Liver (tissue), 9 donors: Measurements from ENCODE around the gene SLC6A3. TPM values are rescaled to one million over a fixed set of nuclear protein-coding genes. Genes with fewer than 3 reads are reported as not detected.

Experiments used
- DNase-seq: peaks from one replicate; pipeline ENCODE4 v3.0.0-alpha.2; 2017; ENCODE audit warnings: low spot score
- H3K27ac ChIP-seq, 2 donors: one replicate each; pipeline ENCODE4 v1.7.0; 2013; ENCODE audit warnings: inconsistent platforms in 2 of 2, low read length in 2 of 2, control low read depth in 1 of 2, low read depth in 1 of 2, mild to moderate bottlenecking in 1 of 2
- H3K27me3 ChIP-seq, 4 donors: one replicate each; pipeline versions ENCODE4 v1.6.1 to v1.7.0; 2013; ENCODE audit warnings: low read length in 3 of 4, inconsistent platforms in 1 of 4, mild to moderate bottlenecking in 1 of 4, moderate library complexity in 1 of 4; ENCODE audit not compliant: control insufficient read depth in 4 of 4, insufficient read depth in 4 of 4
- H3K36me3 ChIP-seq, 4 donors: one replicate each; pipeline versions ENCODE4 v1.6.1 to v1.7.0; 2013; ENCODE audit warnings: low read length in 3 of 4, mild to moderate bottlenecking in 3 of 4, low read depth in 1 of 4, moderate library complexity in 1 of 4; ENCODE audit not compliant: control insufficient read depth in 4 of 4, insufficient read depth in 3 of 4
- H3K4me1 ChIP-seq, 4 donors: one replicate each; pipeline versions ENCODE4 v1.6.1 to v1.7.0; 2013; ENCODE audit warnings: low read length in 3 of 4, mild to moderate bottlenecking in 3 of 4, moderate library complexity in 1 of 4; ENCODE audit not compliant: control insufficient read depth in 4 of 4, insufficient read depth in 4 of 4
- H3K4me3 ChIP-seq, 3 donors: one replicate each; pipeline versions ENCODE4 v1.6.1 to v1.7.0; 2013; ENCODE audit warnings: low read length in 3 of 3, control low read depth in 1 of 3, low read depth in 1 of 3, mild to moderate bottlenecking in 1 of 3
- H3K9ac ChIP-seq, 2 donors: one replicate each; pipeline ENCODE4 v1.7.0; 2013; ENCODE audit warnings: low read length in 2 of 2, mild to moderate bottlenecking in 2 of 2, moderate library complexity in 2 of 2, control low read depth in 1 of 2, low read depth in 1 of 2
- H3K9me3 ChIP-seq, 4 donors: one replicate each; pipeline versions ENCODE4 v1.6.1 to v1.7.0; 2013; ENCODE audit warnings: low read length in 3 of 4; ENCODE audit not compliant: control insufficient read depth in 4 of 4
- EGR1 ChIP-seq, 2 donors: IDR thresholded peaks; 2 replicates each; pipeline ENCODE4 v1.6.1; 2016 to 2018; ENCODE audit warnings: antibody characterized with exemption in 2 of 2, low read depth in 2 of 2
- FOXA2 ChIP-seq: IDR thresholded peaks from 2 replicates; pipeline ENCODE4 v1.6.1; 2016; ENCODE audit warnings: antibody characterized with exemption
- GABPA ChIP-seq, 2 donors: IDR thresholded peaks in 1 of 2; conservative IDR thresholded peaks in 1 of 2; 2 replicates each; pipeline ENCODE4 v1.6.1; 2016; ENCODE audit warnings: antibody characterized with exemption in 2 of 2, mild to moderate bottlenecking in 1 of 2, moderate library complexity in 1 of 2
- HNF4A ChIP-seq, 2 donors: conservative IDR thresholded peaks; 2 replicates each; pipeline ENCODE4 v1.6.1; 2016; ENCODE audit warnings: antibody characterized with exemption in 2 of 2, mild to moderate bottlenecking in 2 of 2
- JUND ChIP-seq, 2 donors: IDR thresholded peaks; 2 replicates each; pipeline ENCODE4 v1.6.1; 2016; ENCODE audit warnings: antibody characterized with exemption in 2 of 2
- RAD21 ChIP-seq, 2 donors: IDR thresholded peaks; 2 replicates each; pipeline ENCODE4 v1.6.1; 2016; ENCODE audit warnings: antibody characterized with exemption in 2 of 2, mild to moderate bottlenecking in 2 of 2
- RXRA ChIP-seq, 2 donors: IDR thresholded peaks; 2 replicates each; pipeline ENCODE4 v1.6.1; 2017 to 2018; ENCODE audit warnings: antibody characterized with exemption in 2 of 2, mild to moderate bottlenecking in 1 of 2
- TAF1 ChIP-seq: conservative IDR thresholded peaks from 2 replicates; pipeline ENCODE4 v1.6.1; 2016; ENCODE audit warnings: antibody characterized with exemption, mild to moderate bottlenecking
- YY1 ChIP-seq: IDR thresholded peaks from 2 replicates; pipeline ENCODE4 v1.6.1; 2016; ENCODE audit warnings: antibody characterized with exemption, mild to moderate bottlenecking
- WGBS: extraction: QIAGEN DNeasy Blood & Tissue Kit; methylation state at CpG from one replicate; pipeline ENCODE4 v1.1.7; 2013; 5-methylcytosine and 5-hydroxymethylcytosine counted together
- polyA plus RNA-seq, 2 donors: library from polyadenylated mRNA; stranded (reverse) in 1 of 2; unstranded in 1 of 2; fragments of 200-250 nt in 1 of 2; fragments of >200 nt in 1 of 2; fragmentation: Nextera tagmentation in 1 of 2; extraction: Ambion mirVana in 1 of 2; gene quantifications; one replicate each; pipeline versions ENCODE4 v1.2.1 to v1.2.3, GENCODE V29; 2013 to 2015
- total RNA-seq, 2 donors: library from RNA; depleted of rRNA; stranded (reverse); fragments of >200 nt; gene quantifications; one replicate each; pipeline ENCODE4 v1.2.3, GENCODE V29; 2014
- TF ChIP-seq, protein P1 (sequence below): IDR thresholded peaks from 2 replicates; pipeline ENCODE4 v1.6.1; 2016; ENCODE audit warnings: antibody characterized with exemption
- TF ChIP-seq, protein P2 (sequence below): IDR thresholded peaks from 2 replicates; pipeline ENCODE4 v1.6.1; 2016; ENCODE audit warnings: antibody characterized with exemption
- TF ChIP-seq, protein P3 (sequence below): IDR thresholded peaks from 2 replicates; pipeline ENCODE4 v1.6.1; 2016; ENCODE audit warnings: antibody characterized with exemption, mild to moderate bottlenecking
- TF ChIP-seq, protein P4 (sequence below): IDR thresholded peaks from 2 replicates; pipeline ENCODE4 v1.6.1; 2016; ENCODE audit warnings: antibody characterized with exemption
- donor health status: healthy.
- donor health status: healthy.
- donor health status: healthy.
- donor health status: healthy.
- donor health status: healthy.

SLC6A3 gene
- total and polyA plus RNA-seq, 4 donors = not detected

DNA sequence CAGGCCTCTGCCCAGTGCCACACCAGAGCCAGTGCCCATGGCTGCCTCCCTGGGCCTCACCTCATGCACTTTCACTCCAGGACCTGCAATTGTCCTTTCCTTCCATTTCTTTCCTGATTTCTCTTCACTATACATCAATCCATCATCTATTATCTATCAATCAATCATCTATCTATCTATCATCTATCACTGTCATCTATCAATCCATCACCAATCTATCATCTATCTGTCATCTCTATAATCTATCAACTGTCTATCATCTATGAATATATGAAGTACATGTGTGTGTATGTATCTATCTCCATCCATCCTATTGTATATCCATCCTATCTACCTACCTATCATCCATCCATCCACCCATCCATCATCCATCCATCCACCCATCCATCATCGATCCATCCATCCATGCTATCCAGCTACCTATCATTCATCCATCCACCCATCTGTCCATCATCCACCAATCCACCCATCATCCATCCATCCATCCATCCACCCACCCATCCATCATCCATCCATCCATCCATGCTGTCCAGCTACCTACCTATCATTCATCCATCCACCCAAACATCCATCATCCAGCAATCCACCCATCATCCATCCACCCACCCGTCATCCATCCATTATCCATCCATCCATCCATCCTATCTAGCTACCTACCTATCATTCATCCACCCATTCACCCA lies 26.9 kb downstream of the SLC6A3 start:
- no peak for DNase-seq
- Histone ChIP-seq H3K9me3 (no peaks in the 10 kb centered on the region), H3K36me3 (no peaks in the 10 kb centered on the region), H3K27me3 (no peaks in the 10 kb centered on the region), H3K4me3 (no peak overlapping the region), H3K9ac (no peak overlapping the region), H3K4me1 (no peaks in the 10 kb centered on the region), H3K27ac (no peak overlapping the region)
- TF ChIP-seq EGR1 (IDR thresholded peaks at IDR 0.05; ENCODE audit: low read depth in 2 of 2) (no peak), RXRA (IDR thresholded peaks at IDR 0.05) (no peak), JUND (IDR thresholded peaks at IDR 0.05) (no peak), TAF1 (no peak), GABPA (IDR thresholded peaks at IDR 0.05 in 1 of 2, conservative IDR thresholded peaks at IDR 0.05 in 1 of 2) (no peak), HNF4A (conservative IDR thresholded peaks at IDR 0.05) (no peak), RAD21 (IDR thresholded peaks at IDR 0.05) (no peak), YY1 (no peak), FOXA2 (no peak)
- TF ChIP-seq, protein P1, sequence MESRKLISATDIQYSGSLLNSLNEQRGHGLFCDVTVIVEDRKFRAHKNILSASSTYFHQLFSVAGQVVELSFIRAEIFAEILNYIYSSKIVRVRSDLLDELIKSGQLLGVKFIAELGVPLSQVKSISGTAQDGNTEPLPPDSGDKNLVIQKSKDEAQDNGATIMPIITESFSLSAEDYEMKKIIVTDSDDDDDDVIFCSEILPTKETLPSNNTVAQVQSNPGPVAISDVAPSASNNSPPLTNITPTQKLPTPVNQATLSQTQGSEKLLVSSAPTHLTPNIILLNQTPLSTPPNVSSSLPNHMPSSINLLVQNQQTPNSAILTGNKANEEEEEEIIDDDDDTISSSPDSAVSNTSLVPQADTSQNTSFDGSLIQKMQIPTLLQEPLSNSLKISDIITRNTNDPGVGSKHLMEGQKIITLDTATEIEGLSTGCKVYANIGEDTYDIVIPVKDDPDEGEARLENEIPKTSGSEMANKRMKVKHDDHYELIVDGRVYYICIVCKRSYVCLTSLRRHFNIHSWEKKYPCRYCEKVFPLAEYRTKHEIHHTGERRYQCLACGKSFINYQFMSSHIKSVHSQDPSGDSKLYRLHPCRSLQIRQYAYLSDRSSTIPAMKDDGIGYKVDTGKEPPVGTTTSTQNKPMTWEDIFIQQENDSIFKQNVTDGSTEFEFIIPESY = no peak
- TF ChIP-seq, protein P2, sequence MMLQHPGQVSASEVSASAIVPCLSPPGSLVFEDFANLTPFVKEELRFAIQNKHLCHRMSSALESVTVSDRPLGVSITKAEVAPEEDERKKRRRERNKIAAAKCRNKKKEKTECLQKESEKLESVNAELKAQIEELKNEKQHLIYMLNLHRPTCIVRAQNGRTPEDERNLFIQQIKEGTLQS = no peak
- TF ChIP-seq, protein P3, sequence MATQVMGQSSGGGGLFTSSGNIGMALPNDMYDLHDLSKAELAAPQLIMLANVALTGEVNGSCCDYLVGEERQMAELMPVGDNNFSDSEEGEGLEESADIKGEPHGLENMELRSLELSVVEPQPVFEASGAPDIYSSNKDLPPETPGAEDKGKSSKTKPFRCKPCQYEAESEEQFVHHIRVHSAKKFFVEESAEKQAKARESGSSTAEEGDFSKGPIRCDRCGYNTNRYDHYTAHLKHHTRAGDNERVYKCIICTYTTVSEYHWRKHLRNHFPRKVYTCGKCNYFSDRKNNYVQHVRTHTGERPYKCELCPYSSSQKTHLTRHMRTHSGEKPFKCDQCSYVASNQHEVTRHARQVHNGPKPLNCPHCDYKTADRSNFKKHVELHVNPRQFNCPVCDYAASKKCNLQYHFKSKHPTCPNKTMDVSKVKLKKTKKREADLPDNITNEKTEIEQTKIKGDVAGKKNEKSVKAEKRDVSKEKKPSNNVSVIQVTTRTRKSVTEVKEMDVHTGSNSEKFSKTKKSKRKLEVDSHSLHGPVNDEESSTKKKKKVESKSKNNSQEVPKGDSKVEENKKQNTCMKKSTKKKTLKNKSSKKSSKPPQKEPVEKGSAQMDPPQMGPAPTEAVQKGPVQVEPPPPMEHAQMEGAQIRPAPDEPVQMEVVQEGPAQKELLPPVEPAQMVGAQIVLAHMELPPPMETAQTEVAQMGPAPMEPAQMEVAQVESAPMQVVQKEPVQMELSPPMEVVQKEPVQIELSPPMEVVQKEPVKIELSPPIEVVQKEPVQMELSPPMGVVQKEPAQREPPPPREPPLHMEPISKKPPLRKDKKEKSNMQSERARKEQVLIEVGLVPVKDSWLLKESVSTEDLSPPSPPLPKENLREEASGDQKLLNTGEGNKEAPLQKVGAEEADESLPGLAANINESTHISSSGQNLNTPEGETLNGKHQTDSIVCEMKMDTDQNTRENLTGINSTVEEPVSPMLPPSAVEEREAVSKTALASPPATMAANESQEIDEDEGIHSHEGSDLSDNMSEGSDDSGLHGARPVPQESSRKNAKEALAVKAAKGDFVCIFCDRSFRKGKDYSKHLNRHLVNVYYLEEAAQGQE = no peak
- TF ChIP-seq, protein P4, sequence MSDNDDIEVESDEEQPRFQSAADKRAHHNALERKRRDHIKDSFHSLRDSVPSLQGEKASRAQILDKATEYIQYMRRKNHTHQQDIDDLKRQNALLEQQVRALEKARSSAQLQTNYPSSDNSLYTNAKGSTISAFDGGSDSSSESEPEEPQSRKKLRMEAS = no peak
- WGBS = 77% methylated on average over 2 of the region's 2 CpGs

DNA sequence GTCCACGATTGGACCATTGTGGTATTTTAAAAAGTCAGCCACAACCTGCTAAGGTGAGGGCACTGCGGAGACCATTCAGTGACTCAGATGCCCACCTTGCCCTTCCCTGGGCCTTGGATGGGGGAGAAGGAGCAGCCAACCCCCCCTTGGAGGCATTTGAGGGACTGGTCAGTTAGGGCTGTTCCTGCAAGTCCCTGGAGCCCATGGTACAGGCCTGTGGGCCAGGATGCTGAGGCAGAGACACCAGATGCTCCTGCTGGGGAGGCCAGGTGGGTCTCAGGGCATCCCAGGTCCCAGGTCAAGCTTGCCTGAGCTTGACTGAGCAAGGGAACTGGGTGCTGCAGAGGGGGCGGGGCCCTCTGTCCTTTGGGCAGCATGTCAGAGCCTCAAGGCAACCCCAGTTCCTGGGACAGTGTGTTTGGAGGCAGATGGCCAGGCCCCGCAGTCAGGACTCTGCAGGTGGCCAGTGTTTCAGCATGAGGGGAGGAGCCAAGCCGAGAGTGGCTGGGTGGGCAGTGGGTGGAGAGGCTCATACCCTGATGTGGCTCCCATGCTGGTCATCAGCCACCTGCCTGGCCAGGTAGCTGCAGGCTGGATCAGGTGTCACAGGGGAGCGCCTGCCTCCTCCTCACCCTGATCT lies 27.5 kb downstream of the SLC6A3 start:
- WGBS = 66% methylated on average over 6 of the region's 6 CpGs

More for the DNA sequence above, 27.5 kb downstream of the SLC6A3 start:
- H3K9me3 ChIP-seq = no peaks in the 10 kb centered on the region
- H3K4me1 ChIP-seq = no peaks in the 10 kb centered on the region
- H3K27ac ChIP-seq = no peak overlapping the region
- TF ChIP-seq FOXA2 = no peak
- no peak for TF ChIP-seq HNF4A (conservative IDR thresholded peaks at IDR 0.05)
- H3K36me3 ChIP-seq = no peaks in the 10 kb centered on the region
- DNase-seq = no peak
- no peak overlapping the region for H3K9ac ChIP-seq
- no peaks in the 10 kb centered on the region for H3K27me3 ChIP-seq
- no peak overlapping the region for H3K4me3 ChIP-seq
